HepG2 (cell line): ENCODE data around the gene AKAP7.

Experiments used
- CTCF ChIP-seq: sonication (generic); formaldehyde crosslinking; IDR thresholded peaks from 2 replicates; pipeline ENCODE4 v1.5.0; 2020; ENCODE audit warnings: mild to moderate bottlenecking, missing genetic modification reagents, moderate library complexity
- ZNF276 ChIP-seq: sonication (generic); formaldehyde crosslinking; IDR thresholded peaks from 2 replicates; pipeline ENCODE4 v1.4.0; 2020; ENCODE audit warnings: mild to moderate bottlenecking, low read depth, missing genetic modification reagents

- TF ChIP-seq CTCF (no peak), ZNF276 (no peak)
Observed at GRCh38 chr6:131225959-131226358, 90.7 kb downstream of the AKAP7 start.
